Cardiac septum (tissue), 1 donor: Measurements from ENCODE around the gene TMEM33. TPM values are rescaled to one million over a fixed set of nuclear protein-coding genes. Genes with fewer than 3 reads are reported as not detected.
A peak's percentile ranks its signal among the peaks of the same experiment; 100 is the strongest.
"Not testable (repeated sequence)": the region's sequence is repeated elsewhere in the genome, so short reads cannot be mapped to it uniquely, and the experiment has no call there.

Source experiments
- DNase-seq: peaks from one replicate; pipeline ENCODE4 v3.0.0-alpha.2; 2020; ENCODE audit warnings: low spot score
- intact Hi-C: fragments of 100-400 bp; cut with DNase I; formaldehyde crosslinking; loops from one replicate; pipeline ENCODE4 v1.14.0; 2022
- long read RNA-seq: library from polyadenylated mRNA; unstranded; transcript quantifications from one replicate; pipeline ENCODE4 v2.0.0, GENCODE V29; 2021
- total RNA-seq: library from RNA; stranded (reverse); fragmentation: NEBNext Ultra II Directional; extraction: Animal tissue kit (Norgen Biotek cat#: 25700); gene quantifications from one replicate; pipeline ENCODE4 v1.2.1, GENCODE V29; 2021
- donor health status: DM: no; HTN: no; CAD: no.

The TMEM33 gene, protein sequence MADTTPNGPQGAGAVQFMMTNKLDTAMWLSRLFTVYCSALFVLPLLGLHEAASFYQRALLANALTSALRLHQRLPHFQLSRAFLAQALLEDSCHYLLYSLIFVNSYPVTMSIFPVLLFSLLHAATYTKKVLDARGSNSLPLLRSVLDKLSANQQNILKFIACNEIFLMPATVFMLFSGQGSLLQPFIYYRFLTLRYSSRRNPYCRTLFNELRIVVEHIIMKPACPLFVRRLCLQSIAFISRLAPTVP
- 27.2 TPM for total RNA-seq
- long read RNA-seq, full-length matches to known transcripts: 6 of 9 reads
- long read RNA-seq, partial matches to known transcripts: 1 of 9 reads
- long read RNA-seq, other reads (novel, unspliced or antisense): 2 of 9 reads

- peak; percentile 94 for DNase-seq
- intact Hi-C loops: loop anchor here (5.0 kb wide), 1 partner anchor 52 kb away; no protein-coding TSS in a partner anchor
These were observed at the start of gene TMEM33 for GRCh38 chr4:41934901-41935651. Gene TMEM33, plus strand, starts transcription at chr4:41935429. Its CDS starts 56 bp downstream, at chr4:41935485.

- intact Hi-C loops: loop anchor here (10.0 kb wide), 1 partner anchor 631 kb away; the partner anchor contains the start of gene UCHL1
These were observed 49.8 kb upstream of the TMEM33 start for GRCh38 chr4:41885456-41885855.

GRCh38 chr4:41887277-41887676 lies 48.0 kb upstream of the TMEM33 start:
- intact Hi-C loops: loop anchor here (10.0 kb wide), 1 partner anchor 632 kb away; the partner anchor contains the start of gene UCHL1

More at GRCh38 chr4:41885456-41885855, 49.8 kb upstream of the TMEM33 start:
- no peak for DNase-seq

DNA sequence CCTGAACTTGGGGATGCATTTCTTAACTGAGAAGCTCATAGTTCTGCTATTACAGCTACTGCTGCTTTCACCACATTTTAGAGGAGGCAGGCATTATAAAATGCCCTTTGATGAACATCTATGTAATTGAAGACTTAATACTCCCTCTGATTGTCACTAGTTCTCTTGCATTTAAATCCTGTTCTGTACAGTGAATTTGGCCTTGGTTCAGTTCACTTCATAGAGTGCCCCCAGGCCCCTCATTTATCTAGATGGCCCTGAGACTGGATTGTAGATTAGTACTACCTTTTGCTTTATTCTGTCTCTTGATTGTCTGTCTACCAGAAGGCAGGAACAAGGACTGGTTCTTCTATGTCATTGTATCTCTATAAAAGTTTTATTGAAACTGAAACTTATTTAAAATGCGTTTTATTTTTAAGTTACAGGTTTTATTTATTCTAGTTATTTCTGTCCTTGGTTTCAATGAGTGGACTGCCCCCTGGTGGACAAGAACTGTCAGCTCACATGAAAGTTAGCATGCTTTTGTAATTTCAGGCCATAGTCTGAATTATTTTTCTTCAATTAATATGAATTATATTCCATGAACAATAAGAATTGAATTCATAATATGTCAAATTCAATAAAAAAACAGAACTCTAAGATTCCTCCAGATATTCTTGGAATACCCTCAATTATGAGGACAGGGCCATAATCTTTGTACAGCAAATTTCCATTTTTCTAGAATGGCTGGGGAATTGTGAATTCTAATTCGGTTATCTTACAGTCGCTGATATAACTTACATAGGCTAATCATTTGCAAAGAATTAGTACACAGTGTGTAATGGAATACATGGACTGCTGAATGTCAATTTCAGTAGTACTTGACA lies 47.2 kb upstream of the TMEM33 start:
- DNase-seq: no peak
- intact Hi-C loops: loop anchor here (2.0 to 10.0 kb wide), 2 partner anchors 195 to 633 kb away; partner anchors contain the start of gene UCHL1

More at GRCh38 chr4:41887277-41887676, 48.0 kb upstream of the TMEM33 start:
- no peak for DNase-seq

- DNase-seq: no peak
- intact Hi-C loops: loop anchor here (2.0 to 10.0 kb wide), 2 partner anchors 196 to 634 kb away; partner anchors contain the start of gene UCHL1
These were observed 46.5 kb upstream of the TMEM33 start for GRCh38 chr4:41888687-41889074.

- DNase-seq: no peak
- intact Hi-C loops: loop anchor here (2.0 to 10.0 kb wide), 2 partner anchors 197 to 635 kb away; partner anchors contain the start of gene UCHL1
These were observed 45.9 kb upstream of the TMEM33 start for GRCh38 chr4:41889317-41889716.

DNA sequence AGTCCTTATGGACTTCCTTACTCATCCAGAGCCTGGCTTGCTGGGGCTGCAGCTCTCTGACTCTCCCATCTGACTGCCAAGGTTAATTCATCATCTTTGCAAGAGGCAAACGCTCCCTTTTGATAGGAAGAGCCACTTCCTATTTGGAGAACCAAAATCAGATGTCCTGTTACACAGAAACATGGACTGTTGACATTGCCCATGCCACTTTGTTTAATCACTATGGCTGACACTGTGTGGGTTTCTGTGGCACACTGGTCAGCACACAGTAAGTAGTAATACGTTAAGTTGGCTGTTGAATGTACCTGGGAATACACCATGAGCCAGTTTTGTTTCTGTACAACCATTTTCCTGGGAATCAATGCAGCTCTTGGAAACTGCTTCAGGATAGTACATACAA lies 45.1 kb upstream of the TMEM33 start:
- intact Hi-C loops: no loop called here
- DNase-seq: no peak

DNA sequence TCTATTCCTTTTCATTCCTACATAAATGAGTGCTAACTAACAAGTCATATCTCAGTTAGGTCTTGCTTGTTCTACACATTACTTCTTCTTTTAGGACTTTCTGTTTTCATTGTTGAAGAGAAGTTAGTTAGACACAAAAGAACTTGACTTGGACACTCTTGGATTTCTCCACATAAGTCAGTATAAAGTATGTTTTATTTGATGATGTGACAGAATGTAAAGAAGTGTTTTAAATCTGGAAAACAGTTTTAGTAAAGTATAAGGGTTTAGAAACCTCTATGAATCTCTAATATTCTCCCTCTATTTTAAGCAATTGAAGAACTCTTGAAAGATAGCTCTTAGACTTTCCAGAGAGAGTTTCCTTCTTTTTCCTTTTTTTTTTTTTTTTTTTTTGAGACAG lies 38.6 kb upstream of the TMEM33 start:
- intact Hi-C loops: no loop called here
- no peak for DNase-seq

DNA sequence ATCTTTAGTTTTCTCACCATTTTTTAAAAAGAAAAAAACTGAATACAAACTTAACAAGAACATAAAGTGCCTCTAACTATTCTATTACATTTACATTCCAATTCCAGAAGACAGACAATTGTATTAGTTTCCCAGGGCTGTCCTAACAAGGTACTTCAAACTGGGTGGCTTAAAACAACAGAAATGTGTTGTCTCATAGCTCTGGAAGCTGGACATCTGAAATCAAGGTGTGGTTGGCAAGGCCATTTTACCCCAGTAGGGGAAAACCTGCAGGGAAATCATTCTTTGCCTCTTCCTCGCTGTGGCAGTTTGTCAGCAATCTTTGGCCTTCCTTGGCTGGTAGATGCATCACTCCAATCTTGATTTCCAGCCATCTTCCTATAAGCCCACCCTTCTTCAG lies 37.5 kb upstream of the TMEM33 start:
- no peak for DNase-seq
- intact Hi-C loops: no loop called here

- intact Hi-C loops, DNase-seq: not testable (repeated sequence)
These were observed 26.1 kb upstream of the TMEM33 start for GRCh38 chr4:41909136-41909535.

- intact Hi-C loops: no loop called here
- no peak for DNase-seq
These were observed 22.7 kb upstream of the TMEM33 start for GRCh38 chr4:41912546-41912945.

- intact Hi-C loops: no loop called here
- DNase-seq: no peak
These were observed 21.7 kb upstream of the TMEM33 start for GRCh38 chr4:41913509-41913908.

GRCh38 chr4:41918278-41918677 lies 17.0 kb upstream of the TMEM33 start:
- intact Hi-C loops: no loop called here
- no peak for DNase-seq

DNA sequence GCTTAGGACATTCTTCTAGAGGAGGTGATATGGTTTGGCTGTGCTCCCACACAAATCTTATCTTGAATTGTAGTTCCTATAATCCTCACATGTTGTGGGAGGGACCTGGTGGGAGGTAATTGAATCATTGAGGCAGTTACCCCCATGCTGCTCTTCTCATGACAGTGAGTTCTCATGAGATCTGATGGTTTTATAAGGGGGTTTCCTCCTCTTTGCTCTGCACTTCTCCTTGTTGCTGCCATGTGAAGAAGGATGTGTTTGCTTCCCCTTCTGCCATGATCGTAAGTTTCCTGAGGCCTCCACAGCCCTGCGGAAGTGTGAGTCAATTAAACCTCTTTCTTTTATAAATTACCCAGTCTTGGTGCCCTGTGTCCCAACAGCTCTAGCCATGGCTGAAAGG lies 14.8 kb upstream of the TMEM33 start:
- intact Hi-C loops, DNase-seq: not testable (repeated sequence)

GRCh38 chr4:41921476-41921875 lies 13.8 kb upstream of the TMEM33 start:
- intact Hi-C loops: no loop called here
- DNase-seq: no peak

DNA sequence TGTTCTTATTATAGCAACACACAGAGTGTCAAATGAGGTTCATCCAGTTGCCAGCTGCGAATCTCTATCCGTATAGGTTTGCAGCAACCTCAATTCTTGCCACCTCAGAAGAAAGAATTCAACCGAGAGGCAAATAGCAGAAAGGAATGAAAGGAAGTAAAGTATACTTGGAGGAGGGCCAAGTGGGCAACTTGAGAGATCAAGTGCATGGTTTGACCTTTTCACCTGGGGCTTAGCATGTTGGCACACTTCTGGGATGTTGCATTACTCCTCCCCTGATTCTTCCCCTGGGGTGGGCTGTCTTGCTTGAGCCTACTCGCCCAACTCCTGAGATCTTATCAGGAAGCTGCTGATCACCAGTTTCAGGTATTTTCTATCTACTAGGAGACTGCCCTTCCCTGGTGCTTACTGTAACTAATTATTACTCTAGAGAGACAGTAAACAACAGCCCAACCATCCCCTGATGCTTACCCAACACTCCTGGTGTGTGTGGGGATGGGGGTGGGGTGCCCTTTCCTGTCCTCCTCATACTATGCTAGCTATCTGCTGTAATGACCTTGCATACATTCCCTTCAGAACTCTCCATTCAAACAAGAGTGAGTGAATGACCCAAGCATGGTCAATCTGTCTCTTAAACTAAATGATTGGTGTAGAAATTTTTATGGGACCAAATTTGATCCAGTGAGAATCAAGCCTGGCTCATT lies 7.3 kb upstream of the TMEM33 start:
- no peak for DNase-seq
- intact Hi-C loops: no loop called here

GRCh38 chr4:41930139-41930831 lies 4.9 kb upstream of the TMEM33 start:
- DNase-seq: no peak
- intact Hi-C loops: no loop called here

GRCh38 chr4:41932988-41933387 lies 2.2 kb upstream of the TMEM33 start:
- no peak for DNase-seq
- intact Hi-C loops: no loop called here
